Measurements from ENCODE around the gene FAM78A. TPM values are rescaled to one million over a fixed set of nuclear protein-coding genes. Genes with fewer than 3 reads are reported as not detected.

The FAM78A gene
- polyA plus RNA-seq, 1 donor from 2014 or later, result 0.47 TPM

GRCh38 chr9:131273856-131274673, 2.2 kb downstream of the FAM78A start:
- no peaks in the 10 kb centered on the region for H3K36me3 ChIP-seq (ENCODE audit: insufficient read depth, low read length)
- H3K27ac ChIP-seq (ENCODE audit: low read length), result no peak overlapping the region
- no peaks in the 10 kb centered on the region for H3K9me3 ChIP-seq (ENCODE audit: low read length)
- H3K4me3 ChIP-seq (ENCODE audit: low read length), result no peak overlapping the region
- no peaks in the 10 kb centered on the region for H4K20me1 ChIP-seq (ENCODE audit: insufficient read depth)
- TF ChIP-seq MXI1 (conservative IDR thresholded peaks at IDR 0.05; ENCODE audit: poor library complexity, severe bottlenecking), result no peak
- TF ChIP-seq EP300 (conservative IDR thresholded peaks at IDR 0.05; ENCODE audit: poor library complexity, severe bottlenecking), result no peak
- TF ChIP-seq SMC3 (conservative IDR thresholded peaks at IDR 0.05; ENCODE audit: poor library complexity), result no peak
- TF ChIP-seq RAD21 (conservative IDR thresholded peaks at IDR 0.05), result no peak
- no peak for TF ChIP-seq CTCF (IDR thresholded peaks at IDR 0.05; ENCODE audit: poor library complexity, severe bottlenecking)
- TF ChIP-seq REST (IDR thresholded peaks at IDR 0.05; ENCODE audit: borderline replicate concordance), result no peak
- TF ChIP-seq EZH2 (IDR thresholded peaks at IDR 0.05; ENCODE audit: borderline replicate concordance, insufficient read depth, low read length, poor library complexity, severe bottlenecking), result no peak
- TF ChIP-seq POLR2AphosphoS5 (IDR thresholded peaks at IDR 0.05), result no peak
- TF ChIP-seq TAF1 (IDR thresholded peaks at IDR 0.05; ENCODE audit: low read depth), result no peak
- no peaks in the 10 kb centered on the region for H3F3A ChIP-seq (ENCODE audit: insufficient read depth, low read length, poor library complexity, severe bottlenecking)
- H2AFZ ChIP-seq (ENCODE audit: low read depth, low read length), result no peak overlapping the region
- H3K27me3 ChIP-seq (ENCODE audit: insufficient read depth, low read depth, low read length), result peaks cover 25% of the 10 kb centered on the region
- H3K9me2 ChIP-seq (ENCODE audit: insufficient read depth, low read length), result no peaks in the 10 kb centered on the region
- no peaks in the 10 kb centered on the region for H3K79me2 ChIP-seq (replicated peaks; ENCODE audit: insufficient read depth, low read length)
- H3K9ac ChIP-seq (ENCODE audit: low read length), result no peak overlapping the region
- no peak overlapping the region for H3K4me2 ChIP-seq (ENCODE audit: low read length)

GRCh38 chr9:131273146-131273855, 3.0 kb downstream of the FAM78A start:
- Histone ChIP-seq H3K9me2 (ENCODE audit: insufficient read depth, low read length) (no peaks in the 10 kb centered on the region), H3K4me3 (ENCODE audit: low read length) (no peak overlapping the region), H3K27ac (ENCODE audit: low read length) (no peak overlapping the region)

More at GRCh38 chr9:131273146-131273855, 3.0 kb downstream of the FAM78A start:
- Histone ChIP-seq H3K4me2 (ENCODE audit: low read length) (no peak overlapping the region), H3K36me3 (ENCODE audit: insufficient read depth, low read length) (no peaks in the 10 kb centered on the region), H2AFZ (ENCODE audit: low read depth, low read length) (no peak overlapping the region), H4K20me1 (ENCODE audit: insufficient read depth) (no peaks in the 10 kb centered on the region), H3K27me3 (ENCODE audit: insufficient read depth, low read depth, low read length) (peaks cover 25% of the 10 kb centered on the region), H3K9me3 (ENCODE audit: low read length) (no peaks in the 10 kb centered on the region), H3F3A (ENCODE audit: insufficient read depth, low read length, poor library complexity, severe bottlenecking) (no peaks in the 10 kb centered on the region), H3K9ac (ENCODE audit: low read length) (no peak overlapping the region), H3K79me2 (replicated peaks; ENCODE audit: insufficient read depth, low read length) (no peaks in the 10 kb centered on the region)
- TF ChIP-seq MXI1 (conservative IDR thresholded peaks at IDR 0.05; ENCODE audit: poor library complexity, severe bottlenecking), result no peak
- no peak for TF ChIP-seq CTCF (IDR thresholded peaks at IDR 0.05; ENCODE audit: poor library complexity, severe bottlenecking)
- no peak for TF ChIP-seq SMC3 (conservative IDR thresholded peaks at IDR 0.05; ENCODE audit: poor library complexity)
- TF ChIP-seq TAF1 (IDR thresholded peaks at IDR 0.05; ENCODE audit: low read depth), result no peak
- TF ChIP-seq EP300 (conservative IDR thresholded peaks at IDR 0.05; ENCODE audit: poor library complexity, severe bottlenecking), result no peak
- TF ChIP-seq POLR2AphosphoS5 (IDR thresholded peaks at IDR 0.05), result no peak
- no peak for TF ChIP-seq REST (IDR thresholded peaks at IDR 0.05; ENCODE audit: borderline replicate concordance)
- TF ChIP-seq RAD21 (conservative IDR thresholded peaks at IDR 0.05), result no peak
- no peak for TF ChIP-seq EZH2 (IDR thresholded peaks at IDR 0.05; ENCODE audit: borderline replicate concordance, insufficient read depth, low read length, poor library complexity, severe bottlenecking)
